LNCAP (cell line): Measurements from ENCODE around the gene ACOX2.
A peak's percentile ranks its signal among the peaks of the same experiment; 100 is the strongest.

Experiments
- CTCF ChIP-seq: fragments of 450-650 bp; IDR thresholded peaks from 2 replicates; pipeline ENCODE4 v1.5.1; 2017; ENCODE audit warnings: mild to moderate bottlenecking

ACOX2 gene

GRCh38 chr3:58536501-58537411, at the start of gene ACOX2:
TSS of gene ACOX2 (minus strand) at chr3:58537190. CDS start at chr3:58535106, 2,084 bp downstream.
- TF ChIP-seq CTCF, result no peak

- no peak for TF ChIP-seq CTCF
These were observed 49.0 kb upstream of the ACOX2 start for GRCh38 chr3:58585994-58586393.

- peak; percentile 64 for TF ChIP-seq CTCF
These were observed 48.2 kb upstream of the ACOX2 start for GRCh38 chr3:58585005-58585786.

- TF ChIP-seq CTCF, result no peak
These were observed 47.7 kb upstream of the ACOX2 start for GRCh38 chr3:58584690-58585004.

GRCh38 chr3:58581328-58582091, 44.5 kb upstream of the ACOX2 start:
- no peak for TF ChIP-seq CTCF

GRCh38 chr3:58580826-58581327, 43.9 kb upstream of the ACOX2 start:
- TF ChIP-seq CTCF, result no peak

GRCh38 chr3:58578873-58579272, 41.9 kb upstream of the ACOX2 start:
- no peak for TF ChIP-seq CTCF
